Activated T-cell treated with anti-CD3 and anti-CD28 coated beads, Interleukin-2, amount 50 U/mL, for 4 hours (primary cell): Measurements from ENCODE around the gene PPP1R2. TPM values are rescaled to one million over a fixed set of nuclear protein-coding genes. Genes with fewer than 3 reads are reported as not detected.
"Not testable (repeated sequence)": the region's sequence is repeated elsewhere in the genome, so short reads cannot be mapped to it uniquely, and the experiment has no call there.

Source experiments
- ATAC-seq, 2 donors: fragments of 200-7000 bp; cut with Tn5 transposase; one replicate each; pipeline ENCODE4 v1.10.0; 2021
- DNase-seq: peaks from one replicate; pipeline ENCODE4 v3.0.0-alpha.2; 2020
- H3K27me3 Mint-ChIP-seq: one replicate; pipeline ENCODE4 v1.8.0; 2021; ENCODE audit warnings: low read depth, mixed read lengths
- H3K36me3 Mint-ChIP-seq: one replicate; pipeline ENCODE4 v1.8.0; 2022; ENCODE audit warnings: mixed read lengths; ENCODE audit not compliant: insufficient read depth
- H3K4me1 Mint-ChIP-seq: one replicate; pipeline ENCODE4 v1.8.0; 2021; ENCODE audit warnings: low read depth, mixed read lengths
- H3K4me3 Mint-ChIP-seq: one replicate; pipeline ENCODE4 v1.8.0; 2021; ENCODE audit warnings: mild to moderate bottlenecking, moderate library complexity, mixed read lengths
- H3K9me3 Mint-ChIP-seq: one replicate; pipeline ENCODE4 v1.8.0; 2021; ENCODE audit warnings: mixed read lengths
- total RNA-seq, 3 donors: library from RNA; stranded (reverse); gene quantifications; one replicate each; pipeline ENCODE4 v1.2.1, GENCODE V29; 2021

The PPP1R2 gene
- total RNA-seq, 3 donors from 2014 or later = 73.2 to 91.7 (median 77.6) TPM

- H3K27me3 Mint-ChIP-seq = peaks cover 7% of the 10 kb centered on the region
- H3K4me3 Mint-ChIP-seq = no peak overlapping the region
- no peaks in the 10 kb centered on the region for H3K9me3 Mint-ChIP-seq
- H3K4me1 Mint-ChIP-seq = no peaks in the 10 kb centered on the region
- ATAC-seq (no peak), DNase-seq (no peak)
- no peaks in the 10 kb centered on the region for H3K36me3 Mint-ChIP-seq
Measured at GRCh38 chr3:195475614-195476013, 67.5 kb downstream of the PPP1R2 start.

DNA sequence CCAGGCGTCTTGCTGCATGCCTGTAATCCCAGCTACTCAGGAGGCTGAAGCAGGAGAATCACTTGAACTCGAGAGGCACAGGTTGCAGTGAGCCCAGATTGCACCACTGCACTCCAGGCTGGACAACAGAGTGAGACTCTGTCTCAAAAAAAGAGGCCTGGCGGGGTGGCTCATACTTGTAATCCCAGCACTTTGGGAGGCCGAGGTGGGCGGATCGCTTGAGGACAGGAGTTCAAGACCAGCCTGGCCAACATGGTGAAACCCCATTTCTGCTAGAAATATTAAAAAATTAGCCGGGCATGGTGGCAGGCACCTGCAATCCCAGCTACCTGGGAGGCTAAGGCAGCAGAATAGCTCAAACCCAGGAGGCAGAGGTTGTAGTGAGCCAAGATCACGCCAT is 68.0 kb downstream of the PPP1R2 start:
- H3K36me3 Mint-ChIP-seq, H3K9me3 Mint-ChIP-seq, DNase-seq, H3K4me1 Mint-ChIP-seq, ATAC-seq, H3K4me3 Mint-ChIP-seq, H3K27me3 Mint-ChIP-seq: not testable (repeated sequence)

- DNase-seq (no peak), ATAC-seq (no peak)
- Mint-ChIP-seq H3K4me1 (peaks cover 7% of the 10 kb centered on the region), H3K4me3 (no peak overlapping the region), H3K36me3 (peaks cover 4% of the 10 kb centered on the region), H3K9me3 (peaks cover 13% of the 10 kb centered on the region), H3K27me3 (no peaks in the 10 kb centered on the region)
Measured at GRCh38 chr3:195468841-195469240, 74.3 kb downstream of the PPP1R2 start.

GRCh38 chr3:195468391-195468776 is 74.7 kb downstream of the PPP1R2 start:
- peak; percentile 10 to 25 for ATAC-seq
- Mint-ChIP-seq H3K4me1 (peaks cover 7% of the 10 kb centered on the region), H3K27me3 (no peaks in the 10 kb centered on the region), H3K36me3 (peaks cover 4% of the 10 kb centered on the region), H3K4me3 (no peak overlapping the region), H3K9me3 (peaks cover 13% of the 10 kb centered on the region)
- no peak for DNase-seq

- H3K4me1 Mint-ChIP-seq = peaks cover 7% of the 10 kb centered on the region
- ATAC-seq (peak; percentile 78 to 93), DNase-seq (no peak)
- no peak overlapping the region for H3K4me3 Mint-ChIP-seq
- no peaks in the 10 kb centered on the region for H3K27me3 Mint-ChIP-seq
- peaks cover 4% of the 10 kb centered on the region for H3K36me3 Mint-ChIP-seq
- H3K9me3 Mint-ChIP-seq = peaks cover 13% of the 10 kb centered on the region
Measured at GRCh38 chr3:195467641-195468390, 75.3 kb downstream of the PPP1R2 start.

GRCh38 chr3:195466251-195466650 is 76.9 kb downstream of the PPP1R2 start:
- Mint-ChIP-seq H3K27me3 (no peaks in the 10 kb centered on the region), H3K4me3 (no peak overlapping the region), H3K4me1 (peaks cover 7% of the 10 kb centered on the region), H3K36me3 (peaks cover 4% of the 10 kb centered on the region), H3K9me3 (peaks cover 13% of the 10 kb centered on the region)
- DNase-seq = no peak
- no peak for ATAC-seq

Other genes with a start within 250 kb of the PPP1R2 start
- gene ACAP2, start 100.3 kb downstream of the PPP1R2 start, total RNA-seq = 10 to 100 TPM; 30.0 to 34.2 (median 31.0) TPM
- gene APOD, start 40.6 kb upstream of the PPP1R2 start, total RNA-seq = not detected
- under 1 TPM; 0.63 to 0.95 (median 0.63) TPM for gene MUC20, start 177.7 kb upstream of the PPP1R2 start, total RNA-seq